HG03039 (cell line): Measurements from ENCODE around the gene POLE.

ENCODE experiments used
- ATAC-seq: cut with Tn5 transposase; IDR thresholded peaks from one replicate; pipeline ENCODE4 v1.9.1; 2021; ENCODE audit warnings: mild to moderate bottlenecking, moderate library complexity; ENCODE audit not compliant: unreplicated experiment

The POLE gene

DNA sequence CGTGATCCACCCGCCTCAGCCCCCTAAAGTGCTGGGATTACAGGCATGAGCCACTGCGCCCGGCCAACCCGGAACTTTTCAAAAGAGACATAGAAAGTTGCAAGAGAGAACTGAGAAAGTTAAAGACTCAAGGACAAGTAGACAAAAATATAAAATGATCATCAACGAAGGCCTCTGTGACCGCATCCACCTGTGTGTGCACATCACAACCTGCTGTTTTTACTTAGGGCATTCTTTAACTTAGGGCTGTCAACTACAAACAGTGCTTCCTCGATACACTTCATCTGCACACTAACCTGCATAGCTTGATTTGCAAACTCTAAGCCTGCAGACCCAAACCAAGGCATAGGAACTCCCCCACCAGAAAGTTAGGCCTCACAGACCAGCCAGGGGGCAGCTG, 53.7 kb downstream of the POLE start:
- ATAC-seq: no peak

DNA sequence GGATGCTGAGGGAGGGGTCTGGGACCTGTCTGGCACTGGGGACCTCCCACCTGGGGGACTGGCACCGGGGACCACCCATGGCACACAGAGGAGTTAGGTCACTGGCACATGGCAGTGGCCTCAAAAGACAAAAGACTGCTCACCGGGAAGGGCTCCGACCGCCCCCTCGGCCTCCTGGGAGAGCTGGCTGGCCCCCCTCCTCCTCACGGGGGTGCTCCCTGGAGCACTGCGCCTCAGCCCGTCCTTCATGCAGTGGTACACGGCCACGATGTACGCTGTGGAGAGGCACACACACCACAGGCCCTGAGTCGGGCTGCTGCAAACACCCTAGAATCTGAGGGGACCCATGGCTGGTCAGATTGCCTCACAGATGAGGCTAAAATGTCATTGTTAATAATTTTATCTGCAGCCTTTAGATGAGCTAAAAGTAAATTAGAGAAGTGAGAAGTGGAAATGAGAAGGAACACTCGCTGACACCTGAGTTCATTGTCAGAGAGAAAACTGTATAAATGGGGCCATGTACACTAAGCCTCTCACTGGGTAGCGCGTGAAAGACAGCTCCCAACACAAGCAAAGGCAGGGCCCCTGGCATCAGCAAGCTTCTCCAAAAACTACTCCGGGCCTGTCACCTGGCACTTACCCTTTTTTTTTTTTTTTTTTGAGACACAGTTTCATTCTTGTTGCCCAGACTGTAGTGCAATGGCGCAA, 54.5 kb downstream of the POLE start:
- no peak for ATAC-seq

DNA sequence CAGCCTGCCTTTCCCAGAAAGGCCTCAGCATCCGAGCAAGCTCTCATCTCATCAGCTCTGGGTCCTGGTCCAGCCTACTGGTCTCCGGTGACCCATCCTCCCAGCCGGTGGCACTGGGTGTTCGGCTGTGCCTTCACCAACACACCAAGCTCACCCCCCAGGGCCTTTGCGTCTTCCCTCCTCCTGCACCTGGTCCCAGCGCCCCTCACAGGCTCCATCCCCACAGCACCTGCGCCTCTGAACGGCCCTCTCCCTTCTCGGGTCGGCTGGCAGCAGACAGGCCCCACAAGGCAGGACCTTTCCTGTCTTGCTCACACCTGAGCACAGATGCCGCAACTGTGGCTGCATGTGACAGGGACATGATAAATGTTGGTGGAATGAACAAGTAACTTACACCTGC, 55.5 kb downstream of the POLE start:
- ATAC-seq: no peak

DNA sequence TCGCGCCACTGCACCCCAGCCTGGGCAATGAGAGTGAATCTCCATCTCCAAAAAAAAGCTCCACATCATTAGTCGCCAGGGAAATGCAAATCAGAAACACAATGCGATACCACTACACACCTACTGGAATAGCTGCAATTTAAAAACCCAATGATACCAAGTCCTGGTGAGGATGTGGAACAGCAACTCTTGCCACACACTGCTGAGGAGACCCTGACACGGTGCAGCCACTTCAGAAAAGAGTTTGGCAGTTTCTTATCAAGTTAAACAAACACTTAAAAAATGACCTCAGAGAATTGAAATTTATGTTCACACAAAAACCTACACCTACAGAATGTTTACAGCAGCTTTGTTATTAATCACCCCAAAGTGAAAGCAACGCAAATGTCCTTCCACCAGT, 56.5 kb downstream of the POLE start:
- no peak for ATAC-seq

DNA sequence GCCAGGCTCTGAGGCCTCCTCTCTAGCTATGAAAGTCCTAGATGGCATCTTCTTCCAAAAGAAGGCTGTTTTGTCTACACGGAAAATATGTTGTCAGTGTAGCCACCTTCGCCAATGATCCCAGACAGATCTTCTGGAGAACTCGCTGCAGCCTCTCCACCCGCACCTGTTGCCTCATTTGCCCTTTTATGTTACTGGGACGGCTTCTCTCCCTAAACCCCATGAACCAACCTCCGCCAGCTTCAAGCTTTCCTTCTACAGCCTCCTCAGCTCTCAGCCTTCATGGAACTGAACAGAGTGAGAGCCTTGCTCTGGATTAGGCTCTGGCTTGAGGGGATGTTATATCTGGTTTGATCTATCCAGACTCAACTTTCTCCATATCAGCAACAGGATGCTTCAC, 57.8 kb downstream of the POLE start:
- no peak for ATAC-seq

DNA sequence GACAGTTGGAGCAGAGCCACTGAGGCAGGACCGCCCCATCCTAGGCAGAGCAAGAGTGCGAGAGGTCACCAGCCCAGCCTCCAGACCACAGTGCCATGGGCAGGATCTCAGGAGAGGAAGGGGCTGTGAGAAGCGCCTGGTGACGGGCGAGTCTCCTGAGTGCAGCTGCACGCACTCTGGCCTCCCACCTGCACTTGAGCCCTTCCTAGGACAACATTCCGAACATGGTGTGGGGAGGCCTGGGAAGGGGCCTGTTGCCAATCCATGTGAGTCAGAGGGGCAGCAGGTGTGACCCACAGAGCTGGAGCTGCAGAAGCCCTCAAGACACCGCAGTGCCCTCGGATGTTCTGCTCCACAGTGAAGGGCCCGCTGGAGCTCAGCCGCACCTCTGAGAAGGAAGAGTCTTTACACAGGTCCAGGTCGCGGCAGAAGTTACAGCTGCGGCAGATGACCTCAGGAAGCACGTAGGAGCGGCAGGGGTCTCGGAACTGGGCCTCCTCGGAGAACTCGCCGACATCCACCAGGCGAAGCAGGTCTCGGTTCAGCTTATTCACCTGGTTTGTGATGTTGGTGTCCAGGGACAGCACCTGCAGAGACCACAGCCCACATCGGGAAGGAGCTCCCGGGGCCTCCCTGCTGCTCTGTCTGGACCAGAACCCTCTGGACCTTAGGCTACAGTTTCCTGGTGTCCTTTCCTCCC, 61.3 kb downstream of the POLE start:
- no peak for ATAC-seq

DNA sequence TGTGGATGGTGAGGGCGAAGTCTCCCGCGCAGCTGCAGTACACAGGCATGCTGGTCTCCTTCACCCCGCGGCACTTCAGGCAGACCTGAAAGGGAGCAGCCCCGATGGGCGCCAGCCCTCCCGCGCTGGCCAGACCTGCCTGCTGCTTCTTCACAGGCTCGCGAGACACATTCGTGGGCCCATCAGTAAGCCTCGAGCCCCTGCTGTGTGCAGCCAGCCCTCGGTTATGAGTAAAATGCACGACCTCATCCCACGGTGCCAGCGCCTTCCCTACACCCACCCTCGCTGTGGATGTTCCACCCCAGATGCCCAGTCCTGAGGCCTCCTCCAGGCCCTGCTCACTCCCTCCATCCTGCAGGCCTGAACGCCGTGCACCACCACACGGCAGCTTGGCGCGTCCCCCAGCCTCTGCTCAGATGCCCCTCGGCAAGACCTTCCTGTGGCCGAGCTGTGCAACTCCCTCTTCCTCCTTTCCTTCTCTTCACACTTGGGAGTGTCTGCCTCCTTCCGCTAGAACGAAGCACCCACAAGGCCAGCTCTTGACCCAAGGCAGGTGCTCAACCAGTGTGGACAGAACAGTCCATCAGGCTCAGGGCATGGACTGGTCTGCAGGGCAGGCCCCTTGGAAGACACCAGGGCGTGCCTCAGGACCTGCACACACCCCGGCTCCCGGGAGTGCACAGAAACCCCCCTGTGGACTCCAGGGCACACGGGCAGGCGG, 62.1 kb downstream of the POLE start:
- no peak for ATAC-seq

DNA sequence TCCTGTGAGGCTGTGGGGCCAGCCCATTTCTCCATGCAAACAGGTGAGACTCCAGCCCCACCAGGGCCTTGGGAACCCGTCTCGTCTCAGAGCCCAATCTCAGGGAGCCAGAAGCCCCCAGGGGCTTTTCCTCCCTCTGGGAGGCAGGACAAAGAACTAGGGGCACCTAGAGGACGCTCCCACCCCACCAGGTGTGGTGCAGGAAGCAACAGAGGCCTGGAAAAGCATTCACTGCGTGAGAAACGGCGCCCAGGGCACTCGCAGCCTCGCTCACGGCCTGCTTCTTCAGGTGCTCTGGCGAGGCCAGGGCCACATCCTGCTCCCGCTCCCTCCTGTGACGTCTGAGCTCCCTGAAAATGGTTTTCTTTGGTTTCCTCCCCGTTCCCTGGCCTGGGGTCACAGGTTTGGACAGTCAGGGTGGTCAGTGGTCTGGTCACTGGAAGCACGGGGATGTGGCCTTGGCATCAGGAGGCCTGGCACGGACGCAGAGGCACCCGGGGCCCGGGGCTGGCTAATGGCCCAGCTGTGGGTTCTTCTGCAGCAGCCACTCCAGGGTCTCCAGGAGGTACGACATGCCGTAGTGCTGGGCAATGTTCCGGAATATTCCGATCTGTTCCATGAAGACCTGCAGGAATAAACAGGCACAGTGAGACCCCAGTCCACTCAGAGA, 62.8 kb downstream of the POLE start:
- ATAC-seq: no peak

DNA sequence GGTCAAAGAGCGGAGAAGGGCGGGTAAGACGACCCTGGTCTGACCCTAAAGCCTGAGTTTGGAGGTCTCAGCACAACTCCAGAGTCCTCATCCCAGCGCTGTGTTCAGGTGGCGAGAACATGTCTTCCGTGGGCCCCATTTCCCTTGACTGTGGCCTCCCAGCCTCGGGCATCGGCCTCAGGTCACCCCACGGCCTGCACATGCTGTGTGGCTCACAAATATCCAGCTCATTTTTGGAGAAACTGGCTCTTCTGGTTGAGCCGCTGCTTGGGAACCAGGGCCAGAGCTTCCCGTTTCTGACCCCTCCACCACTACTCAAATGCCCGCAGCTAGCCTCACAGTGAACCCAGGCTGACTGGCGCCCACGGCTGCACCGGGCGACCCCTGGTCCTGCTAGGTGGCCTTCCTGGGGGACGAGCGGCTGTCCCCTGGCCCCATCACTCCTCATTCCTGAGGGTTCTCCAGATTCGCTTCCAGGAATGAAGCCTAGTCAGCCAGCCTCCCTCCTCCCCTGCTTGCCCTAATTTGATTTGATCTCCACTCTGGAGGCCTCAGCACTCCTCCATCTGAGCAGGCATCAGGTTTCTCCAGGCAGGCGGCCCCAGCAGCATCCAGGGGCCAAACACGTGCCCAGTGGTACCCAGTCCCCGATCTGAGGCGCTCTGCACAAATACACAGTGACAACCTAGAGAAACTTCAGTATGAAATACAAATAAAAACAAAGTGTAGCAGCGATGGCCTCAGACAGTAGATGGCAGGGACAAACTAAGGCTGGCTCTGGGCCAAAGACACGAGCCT, 63.9 kb downstream of the POLE start:
- ATAC-seq: no peak

DNA sequence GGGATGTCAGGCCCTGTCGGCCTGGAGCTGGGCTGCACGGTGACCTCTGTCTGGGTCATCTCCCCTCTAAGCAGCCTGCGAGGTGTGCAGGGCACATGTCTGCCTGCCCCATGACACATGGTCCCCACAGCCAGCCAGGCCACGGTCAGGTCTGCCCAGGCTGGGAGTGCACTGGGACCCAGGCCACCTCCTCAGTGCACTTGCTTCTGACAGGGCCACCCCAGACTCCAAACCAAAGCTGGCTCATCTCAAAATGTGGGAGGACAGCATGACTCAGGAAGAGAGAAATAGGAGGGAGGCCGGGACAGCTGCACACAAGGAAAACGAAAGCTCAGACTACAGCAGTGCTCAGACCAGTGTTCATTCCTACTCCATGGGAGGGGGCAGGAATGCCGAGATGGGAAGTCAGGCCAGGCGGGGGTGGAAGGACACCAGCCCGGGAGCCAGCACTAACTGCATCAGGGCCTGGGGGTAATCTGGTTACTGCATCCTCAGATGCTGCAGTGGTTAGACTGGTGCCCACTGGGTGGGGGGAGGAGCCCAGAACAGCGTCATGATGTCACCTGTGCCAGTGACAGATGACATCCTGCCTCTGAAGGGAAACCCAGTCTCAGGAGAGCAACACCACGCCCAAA, 64.6 kb downstream of the POLE start:
- no peak for ATAC-seq

DNA sequence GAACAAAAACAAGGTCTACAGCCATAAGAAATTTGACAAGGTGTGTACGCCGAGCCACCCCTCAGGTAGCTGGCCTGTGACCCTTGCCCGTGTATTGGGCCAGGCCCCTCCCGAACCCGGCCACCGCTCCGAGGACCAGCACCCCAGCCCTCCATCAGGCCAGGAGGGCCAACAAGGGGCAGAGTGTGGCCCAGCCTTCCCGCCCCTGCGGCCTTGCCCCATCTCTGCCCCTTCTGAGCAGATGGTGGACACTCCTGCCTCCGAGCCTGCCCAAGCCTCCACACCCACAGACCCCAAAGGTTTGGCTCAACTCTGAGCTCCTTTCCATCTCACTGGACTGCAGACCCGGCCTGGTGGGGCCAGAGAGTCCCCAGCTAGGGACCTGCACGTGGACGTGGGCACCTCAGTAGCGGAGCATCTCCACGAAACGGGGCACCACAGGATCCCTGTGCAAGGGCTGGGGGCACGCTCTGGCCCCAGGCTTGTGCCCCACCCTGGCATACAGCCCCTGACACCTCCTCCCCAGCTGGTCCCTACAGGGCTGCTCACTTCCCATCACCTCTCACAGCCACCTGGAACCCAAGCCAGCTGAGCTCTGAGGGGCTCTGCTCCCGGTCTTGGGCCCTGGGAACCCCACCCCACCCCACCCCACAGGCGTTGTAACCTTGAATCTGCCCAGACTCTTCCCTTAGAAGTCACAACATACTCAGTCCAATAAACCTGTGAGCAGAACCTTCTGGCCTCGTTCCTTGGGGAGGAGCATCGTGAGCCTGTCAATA, 65.3 kb downstream of the POLE start:
- ATAC-seq: no peak

DNA sequence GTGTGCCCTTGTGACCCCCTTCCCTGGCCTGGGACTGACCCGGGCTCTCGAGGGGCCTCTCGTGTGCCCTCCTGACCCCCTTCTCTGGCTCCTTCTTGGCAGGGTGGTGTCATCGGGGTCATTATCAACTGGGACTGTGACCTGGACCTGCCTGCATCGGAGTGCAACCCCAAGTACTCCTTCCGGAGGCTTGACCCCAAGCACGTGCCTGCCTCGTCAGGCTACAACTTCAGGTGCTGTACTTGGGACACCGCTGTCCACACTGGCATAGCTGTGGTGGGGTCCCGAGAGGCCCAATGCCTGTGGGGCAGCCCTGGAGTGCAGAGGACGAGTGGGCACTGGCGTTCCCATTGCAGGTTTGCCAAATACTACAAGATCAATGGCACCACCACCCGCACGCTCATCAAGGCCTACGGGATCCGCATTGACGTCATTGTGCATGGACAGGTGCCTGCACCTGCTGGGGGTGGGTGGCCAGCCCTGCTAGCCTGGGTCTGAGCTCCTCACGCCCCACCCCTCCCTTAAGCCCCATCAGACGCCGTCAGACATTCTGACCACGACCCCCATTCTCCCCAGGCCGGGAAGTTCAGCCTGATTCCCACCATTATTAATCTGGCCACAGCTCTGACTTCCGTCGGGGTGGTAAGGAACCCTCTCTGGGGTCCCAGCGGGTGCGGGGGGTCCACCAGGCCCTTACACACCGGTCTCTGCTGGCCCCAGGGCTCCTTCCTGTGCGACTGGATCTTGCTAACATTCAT, 66.1 kb downstream of the POLE start:
- no peak for ATAC-seq

DNA sequence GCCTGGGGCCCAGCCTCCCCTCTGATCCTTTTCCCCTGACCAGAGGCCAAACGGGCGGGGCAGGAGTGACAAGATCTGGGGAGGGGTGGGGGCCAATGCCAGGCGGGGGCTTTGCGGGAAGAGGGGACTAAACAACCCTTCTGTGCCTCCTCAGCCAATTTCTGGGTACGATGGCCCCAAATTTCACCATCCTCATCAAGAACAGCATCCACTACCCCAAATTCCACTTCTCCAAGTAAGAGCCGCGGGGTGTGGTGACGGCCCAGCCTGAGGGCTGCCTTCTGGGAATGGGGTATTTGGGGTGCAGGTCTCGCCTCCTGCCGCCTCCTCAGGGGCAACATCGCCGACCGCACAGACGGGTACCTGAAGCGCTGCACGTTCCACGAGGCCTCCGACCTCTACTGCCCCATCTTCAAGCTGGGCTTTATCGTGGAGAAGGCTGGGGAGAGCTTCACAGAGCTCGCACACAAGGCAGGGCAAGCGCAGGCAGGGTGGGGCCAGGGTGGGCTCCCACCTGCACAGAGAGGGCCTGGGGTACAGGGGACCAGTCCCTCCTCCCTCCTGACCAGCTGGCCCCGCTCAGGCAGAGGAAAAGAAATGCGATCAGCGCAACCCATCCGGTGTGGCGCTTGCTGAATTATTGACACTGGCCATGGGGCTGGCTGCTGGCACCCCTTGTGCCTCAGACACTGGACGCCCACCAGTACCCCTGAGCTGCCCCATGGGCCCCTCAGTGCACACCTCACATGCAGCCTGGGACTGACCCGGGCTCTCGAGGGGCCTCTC, 66.8 kb downstream of the POLE start:
- ATAC-seq: no peak

DNA sequence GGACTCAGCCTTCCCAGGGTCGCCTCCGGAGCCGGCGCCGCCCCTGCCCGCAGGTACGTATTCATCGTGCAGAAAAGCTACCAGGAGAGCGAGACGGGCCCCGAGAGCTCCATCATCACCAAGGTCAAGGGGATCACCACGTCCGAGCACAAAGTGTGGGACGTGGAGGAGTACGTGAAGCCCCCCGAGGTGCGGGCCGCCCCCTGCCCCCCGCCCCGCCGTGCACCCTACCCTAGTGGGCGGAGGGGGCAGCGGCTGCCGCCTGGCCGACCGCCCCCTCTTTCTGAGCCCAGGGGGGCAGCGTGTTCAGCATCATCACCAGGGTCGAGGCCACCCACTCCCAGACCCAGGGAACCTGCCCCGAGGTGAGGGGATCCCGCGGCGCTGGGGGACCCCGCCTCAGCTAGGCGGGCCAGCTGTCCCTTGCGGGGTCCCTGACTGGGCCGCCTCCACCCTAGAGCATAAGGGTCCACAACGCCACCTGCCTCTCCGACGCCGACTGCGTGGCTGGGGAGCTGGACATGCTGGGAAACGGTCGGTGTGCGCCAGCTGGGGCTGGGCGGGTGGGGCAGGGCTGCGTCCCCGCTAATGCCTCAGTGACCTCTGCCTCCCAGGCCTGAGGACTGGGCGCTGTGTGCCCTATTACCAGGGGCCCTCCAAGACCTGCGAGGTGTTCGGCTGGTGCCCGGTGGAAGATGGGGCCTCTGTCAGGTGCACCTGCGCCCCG, 67.6 kb downstream of the POLE start:
- no peak for ATAC-seq

DNA sequence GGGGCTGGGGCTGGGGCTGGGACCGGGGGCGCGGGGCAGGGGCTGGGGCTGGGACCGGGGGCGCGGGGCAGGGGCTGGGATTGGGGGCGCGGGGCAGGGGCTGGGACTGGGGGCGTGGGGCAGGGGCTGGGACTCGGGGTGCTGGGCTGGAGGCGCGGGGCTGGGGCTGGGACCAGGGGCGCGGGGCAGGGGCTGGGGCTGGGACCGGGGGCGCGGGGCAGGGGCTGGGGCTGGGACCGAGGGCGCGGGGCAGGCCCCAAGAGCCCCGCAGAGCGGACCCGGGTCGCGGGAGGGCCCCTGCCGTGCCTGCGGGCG, 68.1 kb downstream of the POLE start:
- no peak for ATAC-seq

DNA sequence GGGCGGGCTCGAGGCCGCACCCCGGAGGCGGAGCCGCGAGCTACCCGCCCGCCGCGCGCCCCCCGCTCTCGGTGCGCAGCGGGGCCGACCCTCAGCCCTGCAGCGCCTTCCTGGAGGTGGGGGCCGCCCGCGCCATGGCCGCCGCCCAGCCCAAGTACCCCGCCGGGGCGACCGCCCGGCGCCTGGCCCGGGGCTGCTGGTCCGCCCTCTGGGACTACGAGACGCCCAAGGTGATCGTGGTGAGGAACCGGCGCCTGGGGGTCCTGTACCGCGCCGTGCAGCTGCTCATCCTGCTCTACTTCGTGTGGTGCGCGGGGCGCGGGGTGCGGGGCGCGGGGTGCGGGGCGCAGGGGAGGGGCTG, 68.5 kb downstream of the POLE start, which contains the start of gene P2RX2:
P2RX2 (plus strand) TSS at position 94 of the 361 bp plus-strand sequence; CDS start at position 135, 41 bp downstream.
- ATAC-seq: no peak
